ENCODE data around the gene CMTM4.

DNA sequence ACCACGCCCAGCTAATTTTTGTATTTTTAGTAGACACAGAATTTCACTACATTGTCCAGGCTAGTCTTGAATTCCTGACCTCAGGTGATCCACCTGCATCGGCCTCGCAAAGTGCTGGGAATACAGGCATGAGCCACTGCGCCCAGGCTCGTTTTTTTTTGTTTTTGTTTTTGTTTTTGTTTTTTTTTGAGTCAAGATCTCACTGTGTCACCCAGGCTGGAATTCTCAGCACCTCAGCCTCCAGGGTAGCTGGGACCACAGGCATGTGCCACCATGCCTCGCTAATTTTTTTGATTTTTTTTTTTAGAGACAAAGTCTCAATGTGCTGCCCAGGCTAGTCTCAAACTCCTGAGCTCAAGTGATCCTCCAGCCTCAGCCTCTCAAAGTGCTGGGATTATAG, 17.5 kb upstream of the CMTM4 start:
- TF ChIP-seq, protein P1, sequence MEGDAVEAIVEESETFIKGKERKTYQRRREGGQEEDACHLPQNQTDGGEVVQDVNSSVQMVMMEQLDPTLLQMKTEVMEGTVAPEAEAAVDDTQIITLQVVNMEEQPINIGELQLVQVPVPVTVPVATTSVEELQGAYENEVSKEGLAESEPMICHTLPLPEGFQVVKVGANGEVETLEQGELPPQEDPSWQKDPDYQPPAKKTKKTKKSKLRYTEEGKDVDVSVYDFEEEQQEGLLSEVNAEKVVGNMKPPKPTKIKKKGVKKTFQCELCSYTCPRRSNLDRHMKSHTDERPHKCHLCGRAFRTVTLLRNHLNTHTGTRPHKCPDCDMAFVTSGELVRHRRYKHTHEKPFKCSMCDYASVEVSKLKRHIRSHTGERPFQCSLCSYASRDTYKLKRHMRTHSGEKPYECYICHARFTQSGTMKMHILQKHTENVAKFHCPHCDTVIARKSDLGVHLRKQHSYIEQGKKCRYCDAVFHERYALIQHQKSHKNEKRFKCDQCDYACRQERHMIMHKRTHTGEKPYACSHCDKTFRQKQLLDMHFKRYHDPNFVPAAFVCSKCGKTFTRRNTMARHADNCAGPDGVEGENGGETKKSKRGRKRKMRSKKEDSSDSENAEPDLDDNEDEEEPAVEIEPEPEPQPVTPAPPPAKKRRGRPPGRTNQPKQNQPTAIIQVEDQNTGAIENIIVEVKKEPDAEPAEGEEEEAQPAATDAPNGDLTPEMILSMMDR (conservative IDR thresholded peaks at IDR 0.05; ENCODE audit: low read depth, low read length), result no peak
- no peak for TF ChIP-seq POLR2A (IDR thresholded peaks at IDR 0.05; ENCODE audit: low read depth, low read length)
- no peak for TF ChIP-seq MAFK (IDR thresholded peaks at IDR 0.05; ENCODE audit: low read depth, low read length)
- no peak for TF ChIP-seq CEBPB (IDR thresholded peaks at IDR 0.05; ENCODE audit: low read depth, low read length)
- TF ChIP-seq, protein P2, sequence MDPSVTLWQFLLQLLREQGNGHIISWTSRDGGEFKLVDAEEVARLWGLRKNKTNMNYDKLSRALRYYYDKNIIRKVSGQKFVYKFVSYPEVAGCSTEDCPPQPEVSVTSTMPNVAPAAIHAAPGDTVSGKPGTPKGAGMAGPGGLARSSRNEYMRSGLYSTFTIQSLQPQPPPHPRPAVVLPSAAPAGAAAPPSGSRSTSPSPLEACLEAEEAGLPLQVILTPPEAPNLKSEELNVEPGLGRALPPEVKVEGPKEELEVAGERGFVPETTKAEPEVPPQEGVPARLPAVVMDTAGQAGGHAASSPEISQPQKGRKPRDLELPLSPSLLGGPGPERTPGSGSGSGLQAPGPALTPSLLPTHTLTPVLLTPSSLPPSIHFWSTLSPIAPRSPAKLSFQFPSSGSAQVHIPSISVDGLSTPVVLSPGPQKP (IDR thresholded peaks at IDR 0.05; ENCODE audit: borderline replicate concordance, low read depth, low read length), result no peak
- TF ChIP-seq BHLHE40 (IDR thresholded peaks at IDR 0.05; ENCODE audit: low read depth, low read length), result no peak
- no peak for TF ChIP-seq RCOR1 (IDR thresholded peaks at IDR 0.05; ENCODE audit: insufficient replicate concordance, low read length)
- TF ChIP-seq RAD21 (IDR thresholded peaks at IDR 0.05; ENCODE audit: low read length), result no peak
- TF ChIP-seq, protein P3, sequence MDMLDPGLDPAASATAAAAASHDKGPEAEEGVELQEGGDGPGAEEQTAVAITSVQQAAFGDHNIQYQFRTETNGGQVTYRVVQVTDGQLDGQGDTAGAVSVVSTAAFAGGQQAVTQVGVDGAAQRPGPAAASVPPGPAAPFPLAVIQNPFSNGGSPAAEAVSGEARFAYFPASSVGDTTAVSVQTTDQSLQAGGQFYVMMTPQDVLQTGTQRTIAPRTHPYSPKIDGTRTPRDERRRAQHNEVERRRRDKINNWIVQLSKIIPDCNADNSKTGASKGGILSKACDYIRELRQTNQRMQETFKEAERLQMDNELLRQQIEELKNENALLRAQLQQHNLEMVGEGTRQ (IDR thresholded peaks at IDR 0.05; ENCODE audit: low read depth, low read length), result no peak
- no peak for TF ChIP-seq SMC3 (IDR thresholded peaks at IDR 0.05; ENCODE audit: low read depth, low read length)
- TF ChIP-seq MXI1 (IDR thresholded peaks at IDR 0.05; ENCODE audit: borderline replicate concordance, low read depth, low read length), result no peak
- TF ChIP-seq MAZ (IDR thresholded peaks at IDR 0.05; ENCODE audit: borderline replicate concordance, low read depth, low read length), result no peak

All from IMR-90 (cell line).